Fibroblast of lung (primary cell): ENCODE data around the gene ATP6V0C. TPM values are rescaled to one million over a fixed set of nuclear protein-coding genes. Genes with fewer than 3 reads are reported as not detected.

Source experiments
- DNase-seq, 2 donors: peaks; one replicate each; pipeline versions ENCODE4 v3.0.0 to v3.0.0-alpha.2; 2010; ENCODE audit warnings: low read depth in 2 of 2
- H2AFZ ChIP-seq: 2 replicates; pipeline ENCODE4 v1.5.1; 2012; ENCODE audit warnings: low read length, control low read depth, inconsistent platforms
- H3K27ac ChIP-seq: 2 replicates; pipeline ENCODE4 v1.5.1; 2011; ENCODE audit warnings: low read length, control low read depth; ENCODE audit not compliant: insufficient read depth
- H3K27me3 ChIP-seq: 2 replicates; pipeline ENCODE4 v1.5.1; 2011; ENCODE audit warnings: mild to moderate bottlenecking, low read length; ENCODE audit not compliant: control insufficient read depth, insufficient read depth
- H3K36me3 ChIP-seq: 2 replicates; pipeline ENCODE4 v1.5.1; 2011; ENCODE audit warnings: low read length; ENCODE audit not compliant: control insufficient read depth, insufficient read depth
- H3K4me1 ChIP-seq: 2 replicates; pipeline ENCODE4 v1.5.1; 2011; ENCODE audit warnings: low read length; ENCODE audit not compliant: control insufficient read depth, insufficient read depth; ENCODE audit errors: extremely low read depth
- H3K4me2 ChIP-seq: 2 replicates; pipeline ENCODE4 v1.5.1; 2011; ENCODE audit warnings: low read length, control low read depth; ENCODE audit not compliant: insufficient read depth; ENCODE audit errors: extremely low read depth
- H3K4me3 ChIP-seq, 4 experiments: fragments of 200-600 bp in 1 of 4; sonication (generic) in 1 of 4; replicated peaks in 1 of 4; 2 replicates each; pipeline ENCODE4 v1.5.1; 2011 to 2016; ENCODE audit warnings: low read length in 4 of 4, low read depth in 3 of 4, mild to moderate bottlenecking in 3 of 4, control low read depth in 2 of 4, inconsistent platforms in 1 of 4, mixed read lengths in 1 of 4; ENCODE audit not compliant: insufficient read depth in 1 of 4; ENCODE audit errors: control extremely low read depth in 1 of 4
- H3K79me2 ChIP-seq: 2 replicates; pipeline ENCODE4 v1.5.1; 2012; ENCODE audit warnings: mild to moderate bottlenecking, low read length, inconsistent platforms; ENCODE audit not compliant: control insufficient read depth, insufficient read depth
- H3K9ac ChIP-seq: 2 replicates; pipeline ENCODE4 v1.5.1; 2011; ENCODE audit warnings: mild to moderate bottlenecking, low read length, control low read depth; ENCODE audit not compliant: insufficient read depth
- H3K9me3 ChIP-seq: 2 replicates; pipeline ENCODE4 v1.5.1; 2012; ENCODE audit warnings: low read depth, low read length; ENCODE audit not compliant: control insufficient read depth, insufficient read depth
- H4K20me1 ChIP-seq: 2 replicates; pipeline ENCODE4 v1.5.1; 2011; ENCODE audit warnings: low read length; ENCODE audit not compliant: control insufficient read depth, insufficient read depth; ENCODE audit errors: extremely low read depth
- EZH2 ChIP-seq: IDR thresholded peaks from 2 replicates; pipeline ENCODE4 v1.5.1; 2012; ENCODE audit warnings: low read length, control low read depth, mild to moderate bottlenecking; ENCODE audit errors: missing control alignments
- polyA plus RNA-seq, 2 donors: library from polyadenylated mRNA; depleted of rRNA in 1 of 2; stranded (reverse) in 1 of 2; unstranded in 1 of 2; fragments of >200 nt; gene quantifications; 2 replicates each; pipeline ENCODE4 v1.2.1, GENCODE V29; 2011 to 2012; ENCODE audit warnings: missing spikeins in 1 of 2
- total RNA-seq: library from RNA; depleted of rRNA; stranded (reverse); fragments of >200 nt; gene quantifications from 2 replicates; pipeline ENCODE4 v1.2.1, GENCODE V29; 2014
- TF ChIP-seq, protein P1 (sequence below), 2 donors: IDR thresholded peaks in 1 of 2; conservative IDR thresholded peaks in 1 of 2; 1 replicate in 1 of 2; 2 replicates in 1 of 2; pipeline ENCODE4 v1.5.1; 2011 to 2012; ENCODE audit warnings: low read length in 2 of 2, control low read depth in 1 of 2, inconsistent platforms in 1 of 2, low read depth in 1 of 2, mild to moderate bottlenecking in 1 of 2

ATP6V0C gene
- total and polyA plus RNA-seq, 2 donors (not counting 1 experiment from before 2014, with no cell fraction given): 11.2 to 43.0 TPM

GRCh38 chr16:2466667-2467527 is 46.9 kb upstream of the ATP6V0C start:
- no peak overlapping the region for H2AFZ ChIP-seq
- H3K4me2 ChIP-seq: peak overlapping the region; percentile 59

GRCh38 chr16:2467528-2468232 is 46.1 kb upstream of the ATP6V0C start:
- Histone ChIP-seq H3K79me2 (no peaks in the 10 kb centered on the region), H3K9ac (peak overlapping the region; percentile 73)

More at GRCh38 chr16:2466667-2467527, 46.9 kb upstream of the ATP6V0C start:
- H3K27me3 ChIP-seq: no peaks in the 10 kb centered on the region
- TF ChIP-seq, protein P1, sequence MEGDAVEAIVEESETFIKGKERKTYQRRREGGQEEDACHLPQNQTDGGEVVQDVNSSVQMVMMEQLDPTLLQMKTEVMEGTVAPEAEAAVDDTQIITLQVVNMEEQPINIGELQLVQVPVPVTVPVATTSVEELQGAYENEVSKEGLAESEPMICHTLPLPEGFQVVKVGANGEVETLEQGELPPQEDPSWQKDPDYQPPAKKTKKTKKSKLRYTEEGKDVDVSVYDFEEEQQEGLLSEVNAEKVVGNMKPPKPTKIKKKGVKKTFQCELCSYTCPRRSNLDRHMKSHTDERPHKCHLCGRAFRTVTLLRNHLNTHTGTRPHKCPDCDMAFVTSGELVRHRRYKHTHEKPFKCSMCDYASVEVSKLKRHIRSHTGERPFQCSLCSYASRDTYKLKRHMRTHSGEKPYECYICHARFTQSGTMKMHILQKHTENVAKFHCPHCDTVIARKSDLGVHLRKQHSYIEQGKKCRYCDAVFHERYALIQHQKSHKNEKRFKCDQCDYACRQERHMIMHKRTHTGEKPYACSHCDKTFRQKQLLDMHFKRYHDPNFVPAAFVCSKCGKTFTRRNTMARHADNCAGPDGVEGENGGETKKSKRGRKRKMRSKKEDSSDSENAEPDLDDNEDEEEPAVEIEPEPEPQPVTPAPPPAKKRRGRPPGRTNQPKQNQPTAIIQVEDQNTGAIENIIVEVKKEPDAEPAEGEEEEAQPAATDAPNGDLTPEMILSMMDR (conservative IDR thresholded peaks at IDR 0.05 in 1 of 2, IDR thresholded peaks at IDR 0.05 in 1 of 2; ENCODE audit: low read depth in 1 of 2, low read length in 2 of 2): no peak
- TF ChIP-seq EZH2: no peak
- peak overlapping the region in 1 of 4 experiments; percentile 55 for H3K4me3 ChIP-seq
- H3K9ac ChIP-seq: peak overlapping the region; percentile 40
- DNase-seq: no peak
- H3K4me1 ChIP-seq: peaks cover 13% of the 10 kb centered on the region
- no peaks in the 10 kb centered on the region for H4K20me1 ChIP-seq
- H3K36me3 ChIP-seq: no peaks in the 10 kb centered on the region
- no peaks in the 10 kb centered on the region for H3K79me2 ChIP-seq
- peak overlapping the region; percentile 29 for H3K27ac ChIP-seq
- no peaks in the 10 kb centered on the region for H3K9me3 ChIP-seq

More at GRCh38 chr16:2467528-2468232, 46.1 kb upstream of the ATP6V0C start:
- Histone ChIP-seq H4K20me1 (no peaks in the 10 kb centered on the region), H3K4me3 (peak overlapping the region in 3 of 4 experiments; percentile 28 to 55 (median 37)), H3K9me3 (no peaks in the 10 kb centered on the region), H3K27ac (peak overlapping the region; percentile 29), H2AFZ (peak overlapping the region; percentile 13), H3K36me3 (no peaks in the 10 kb centered on the region), H3K4me2 (peak overlapping the region; percentile 94), H3K27me3 (no peaks in the 10 kb centered on the region), H3K4me1 (peaks cover 13% of the 10 kb centered on the region)
- DNase-seq: peak; percentile 64 to 72
- no peak for TF ChIP-seq EZH2
- TF ChIP-seq, protein P1 (conservative IDR thresholded peaks at IDR 0.05 in 1 of 2, IDR thresholded peaks at IDR 0.05 in 1 of 2; ENCODE audit: low read depth in 1 of 2, low read length in 2 of 2): no peak
